Measurements from ENCODE around the gene ACSF3.

ACSF3 gene

GRCh38 chr16:89134269-89134668, 40.6 kb downstream of the ACSF3 start:
- no peak for DNase-seq (ENCODE audit: low read depth)
- TF ChIP-seq CTCF (IDR thresholded peaks at IDR 0.05; ENCODE audit: insufficient read depth, low read depth, low read length, missing control alignments): no peak
- no peak overlapping the region for H3K4me3 ChIP-seq (ENCODE audit: low read length)

- DNase-seq (ENCODE audit: low read depth): no peak
Observed at GRCh38 chr16:89135166-89135565, 41.5 kb downstream of the ACSF3 start.

GRCh38 chr16:89135971-89136765, 42.5 kb downstream of the ACSF3 start:
- DNase-seq (ENCODE audit: low read depth): no peak
- no peak overlapping the region for H3K4me3 ChIP-seq (ENCODE audit: low read length)
- no peak for TF ChIP-seq CTCF (IDR thresholded peaks at IDR 0.05; ENCODE audit: insufficient read depth, low read depth, low read length, missing control alignments)

More at GRCh38 chr16:89135166-89135565, 41.5 kb downstream of the ACSF3 start:
- TF ChIP-seq CTCF (IDR thresholded peaks at IDR 0.05; ENCODE audit: insufficient read depth, low read depth, low read length, missing control alignments): no peak
- no peak overlapping the region for H3K4me3 ChIP-seq (ENCODE audit: low read length)

- H3K4me3 ChIP-seq (ENCODE audit: low read length): no peak overlapping the region
- DNase-seq (ENCODE audit: low read depth): no peak
- TF ChIP-seq CTCF (IDR thresholded peaks at IDR 0.05; ENCODE audit: insufficient read depth, low read depth, low read length, missing control alignments): no peak
Observed at GRCh38 chr16:89136931-89137330, 43.3 kb downstream of the ACSF3 start.

- no peak for DNase-seq (ENCODE audit: low read depth)
Observed at GRCh38 chr16:89137666-89138512, 44.2 kb downstream of the ACSF3 start.

GRCh38 chr16:89138513-89138795, 44.8 kb downstream of the ACSF3 start:
- DNase-seq (ENCODE audit: low read depth): no peak
- H3K4me3 ChIP-seq (ENCODE audit: low read length): no peak overlapping the region
- TF ChIP-seq CTCF (IDR thresholded peaks at IDR 0.05; ENCODE audit: insufficient read depth, low read depth, low read length, missing control alignments): no peak

More at GRCh38 chr16:89137666-89138512, 44.2 kb downstream of the ACSF3 start:
- TF ChIP-seq CTCF (IDR thresholded peaks at IDR 0.05; ENCODE audit: insufficient read depth, low read depth, low read length, missing control alignments): no peak
- no peak overlapping the region for H3K4me3 ChIP-seq (ENCODE audit: low read length)

Data from epithelial cell of esophagus (primary cell).